ENCODE results near the gene ARID3C. TPM values are rescaled to one million over a fixed set of nuclear protein-coding genes. Genes with fewer than 3 reads are reported as not detected.

ARID3C gene
- total and polyA plus RNA-seq, 2 of the 8 experiments (the other 6 are each of a cell fraction or from before 2014, with no cell fraction given) = 0.08 TPM; not detected in 1

DNA sequence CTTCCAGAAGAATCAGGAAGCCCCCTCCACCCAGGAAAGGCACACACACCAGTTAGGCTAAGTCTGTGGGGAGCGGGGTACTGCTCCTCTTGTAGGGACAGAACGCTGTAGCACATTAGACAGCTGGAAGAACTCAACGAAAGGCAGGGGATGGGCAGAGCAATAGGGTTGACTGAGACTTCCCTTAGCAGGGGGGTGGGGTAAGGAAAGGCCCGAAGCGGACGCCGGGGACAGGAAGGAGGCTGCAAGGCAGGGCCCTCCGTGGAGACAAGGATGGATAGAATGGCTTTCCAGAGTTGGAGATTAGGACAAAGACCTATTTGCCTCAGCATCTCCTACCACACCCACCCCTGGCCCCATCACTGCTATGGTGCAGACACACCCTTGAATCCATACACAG, 53.6 kb downstream of the ARID3C start (continued):
- TF ChIP-seq CHD7 (IDR thresholded peaks at IDR 0.05; ENCODE audit: insufficient replicate concordance, low read length) = no peak
- no peak for TF ChIP-seq POU5F1 (IDR thresholded peaks at IDR 0.05; ENCODE audit: low read depth, low read length)
- no peak for TF ChIP-seq USF2 (IDR thresholded peaks at IDR 0.05; ENCODE audit: low read length)
- TF ChIP-seq CBX8 (IDR thresholded peaks at IDR 0.05; ENCODE audit: borderline replicate concordance, low read depth, low read length) = no peak
- no peak for TF ChIP-seq BACH1 (IDR thresholded peaks at IDR 0.05; ENCODE audit: low read length)
- TF ChIP-seq TBP (IDR thresholded peaks at IDR 0.05; ENCODE audit: low read depth, low read length) = no peak
- TF ChIP-seq KDM4A (IDR thresholded peaks at IDR 0.05; ENCODE audit: low read depth, low read length, severe bottlenecking) = no peak
- no peak for TF ChIP-seq NANOG (IDR thresholded peaks at IDR 0.05; ENCODE audit: insufficient read depth, low read depth, low read length, poor library complexity, severe bottlenecking)
